Pancreas (tissue), 10 donors: ENCODE measurements around the gene RBMY1A1. TPM values are rescaled to one million over a fixed set of nuclear protein-coding genes. Genes with fewer than 3 reads are reported as not detected.
"Not testable (repeated sequence)": the region's sequence is repeated elsewhere in the genome, so short reads cannot be mapped to it uniquely, and the experiment has no call there.

Source experiments
- ATAC-seq, 4 donors: fragments of 200-7000 bp; cut with Tn5 transposase; one replicate each; pipeline versions ENCODE4 v1.8.0 to v1.9.1; 2020; ENCODE audit warnings: mild to moderate bottlenecking in 4 of 4, moderate library complexity in 4 of 4
- DNase-seq, 6 donors: peaks; one replicate each; pipeline ENCODE4 v3.0.0-alpha.2; 2020
- FAIRE-seq: peaks from 2 replicates; lab custom pipeline; 2012; peaks lifted over from hg19 to GRCh38; lab: Jason Lieb, UNC
- H3K27ac ChIP-seq, 4 donors: fragments of 200-600 bp; sonication (generic); 1 replicate in 3 of 4; 2 replicates in 1 of 4; pipeline versions ENCODE4 v1.5.0 to v1.8.0; 2020
- H3K27me3 ChIP-seq, 4 donors: fragments of 200-600 bp; one replicate each; pipeline ENCODE4 v1.8.0; 2021
- H3K36me3 ChIP-seq, 3 donors: fragments of 200-600 bp; sonication (generic) in 1 of 3; one replicate each; pipeline versions ENCODE4 v1.5.0 to v1.8.0; 2020 to 2021
- H3K4me1 ChIP-seq, 3 donors: fragments of 200-600 bp; one replicate each; pipeline ENCODE4 v1.8.0; 2021
- H3K4me3 ChIP-seq, 4 donors: fragments of 200-600 bp; sonication (generic) in 2 of 4; one replicate each; pipeline versions ENCODE4 v1.5.0 to v1.8.0; 2020 to 2021
- H3K9me3 ChIP-seq, 4 donors: fragments of 200-600 bp; one replicate each; pipeline ENCODE4 v1.8.0; 2021
- WGBS, 2 donors: extraction: QIAGEN DNeasy Blood & Tissue Kit; methylation state at CpG; one replicate each; pipeline ENCODE4 v1.1.7; 2013; 5-methylcytosine and 5-hydroxymethylcytosine counted together
- intact Hi-C, 3 donors: fragments of 100-400 bp; cut with DNase I; formaldehyde crosslinking; loops; one replicate each; pipeline versions ENCODE4 v1.11.1 to v1.14.2; 2022
- polyA plus RNA-seq, 2 donors: library from polyadenylated mRNA; stranded (reverse); fragments of 200-250 nt; gene quantifications; one replicate each; pipeline ENCODE4 v1.2.3, GENCODE V29; 2013
- total RNA-seq, 6 donors: library from RNA; stranded (reverse); fragmentation: NEBNext Ultra II Directional in 4 of 6; extraction: Animal tissue kit (Norgen Biotek cat#: 25700) in 4 of 6; gene quantifications; one replicate each; pipeline versions ENCODE4 v1.2.1 to v1.2.4, GENCODE V29; 2021 to 2023
- TF ChIP-seq, protein P1 (sequence below), 4 donors: fragments of 200-600 bp; sonication (generic) in 3 of 4; IDR thresholded peaks; one replicate each; pipeline versions ENCODE4 v1.5.0 to v1.8.0; 2021; ENCODE audit warnings: antibody characterized with exemption in 4 of 4
- donor health status: healthy with polysubstance abuse.
- donor health status: DM: no; HTN: no; CAD: no; lungs with moderate emphysema.
- donor health status: DM: no; HTN: no; CAD: no.
- donor health status: control.
- donor health status: control.
- donor health status: Bipolar disorder and iron deficiency.
- donor health status: DM: yes; HTN: yes; CAD: no.
- donor health status: DM: no; HTN: no; CAD: no.
- donor health status: DM: no; HTN: no; CAD: no.
- donor health status: DM: yes; HTN: yes; CAD: no.

The RBMY1A1 gene
- not detected for total RNA-seq
- polyA plus RNA-seq, result not detected

DNA sequence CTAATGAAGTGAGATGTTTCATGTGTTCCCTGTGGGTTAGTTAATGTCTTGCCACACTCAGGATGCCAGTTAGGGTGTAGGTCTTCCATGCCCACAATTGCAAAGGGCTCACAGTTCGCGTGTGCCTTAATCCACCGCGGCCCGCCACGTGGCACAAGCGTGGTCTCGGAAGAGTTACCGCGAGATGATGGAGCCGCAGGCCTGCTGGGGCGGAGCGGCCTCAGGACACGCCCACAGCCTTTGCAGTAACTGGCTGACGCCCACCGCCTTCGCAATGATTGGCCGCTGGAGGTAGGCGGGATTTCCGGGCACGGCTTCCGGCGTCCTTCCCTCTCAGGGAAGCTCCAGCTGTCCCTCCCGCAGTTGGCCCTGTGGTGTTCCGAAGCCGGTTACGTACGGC is at the start of gene RBMY1A1:
TSS of gene RBMY1A1 (plus strand) at position 301 of the 400 bp plus-strand sequence. CDS start 2,013 bp downstream, outside the sequence.
- H3K4me1 ChIP-seq, H3K4me3 ChIP-seq, DNase-seq, intact Hi-C loops, H3K36me3 ChIP-seq, H3K27ac ChIP-seq, ATAC-seq, FAIRE-seq, H3K27me3 ChIP-seq, H3K9me3 ChIP-seq: not testable (repeated sequence)
- WGBS, 2 donors, result no CpG with 5 or more reads among the region's 28 CpGs

DNA sequence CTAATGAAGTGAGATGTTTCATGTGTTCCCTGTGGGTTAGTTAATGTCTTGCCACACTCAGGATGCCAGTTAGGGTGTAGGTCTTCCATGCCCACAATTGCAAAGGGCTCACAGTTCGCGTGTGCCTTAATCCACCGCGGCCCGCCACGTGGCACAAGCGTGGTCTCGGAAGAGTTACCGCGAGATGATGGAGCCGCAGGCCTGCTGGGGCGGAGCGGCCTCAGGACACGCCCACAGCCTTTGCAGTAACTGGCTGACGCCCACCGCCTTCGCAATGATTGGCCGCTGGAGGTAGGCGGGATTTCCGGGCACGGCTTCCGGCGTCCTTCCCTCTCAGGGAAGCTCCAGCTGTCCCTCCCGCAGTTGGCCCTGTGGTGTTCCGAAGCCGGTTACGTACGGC is 23.6 kb upstream of the RBMY1A1 start, which contains the start of gene RBMY1B:
TSS of gene RBMY1B (plus strand) at position 301 of the 400 bp plus-strand sequence. CDS start 2,013 bp downstream, outside the sequence.
- DNase-seq, H3K4me3 ChIP-seq, H3K27me3 ChIP-seq, H3K36me3 ChIP-seq, H3K4me1 ChIP-seq, intact Hi-C loops, H3K27ac ChIP-seq, ATAC-seq, H3K9me3 ChIP-seq, FAIRE-seq: not testable (repeated sequence)
- no CpG with 5 or more reads among the region's 28 CpGs for WGBS, 2 donors

DNA sequence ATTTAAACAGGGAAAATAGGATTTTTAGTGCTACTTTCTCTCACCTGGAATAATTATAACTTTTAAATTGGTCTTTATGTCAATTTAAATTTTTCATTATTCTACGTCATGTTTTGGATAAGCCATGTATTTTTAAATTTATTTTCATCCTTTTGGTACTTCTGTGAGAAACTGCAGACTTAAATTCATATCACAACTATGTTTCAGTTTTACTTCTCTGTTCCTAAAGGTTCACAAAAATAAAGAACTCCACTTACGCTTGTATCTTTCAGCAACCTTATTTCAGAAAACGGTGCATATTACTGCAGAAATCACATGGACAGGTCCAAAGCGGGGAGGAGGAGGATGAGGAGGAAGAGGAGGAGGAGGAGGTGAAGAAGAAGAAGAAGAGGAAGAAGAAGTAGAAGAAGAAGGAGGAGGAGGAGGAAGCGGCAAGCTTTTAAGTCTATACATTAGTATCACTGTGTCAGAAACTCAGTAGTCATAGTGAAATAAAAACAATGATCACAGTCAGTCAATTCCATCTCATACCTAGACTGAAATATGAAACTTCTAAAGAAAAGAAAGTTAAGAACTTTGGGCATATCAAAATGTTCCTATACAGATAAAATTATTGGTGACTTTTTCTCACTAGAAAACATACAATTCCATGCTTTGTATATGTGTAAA is 24.8 kb downstream of the RBMY1A1 start:
- H3K4me1 ChIP-seq, H3K9me3 ChIP-seq, FAIRE-seq, H3K27ac ChIP-seq, H3K27me3 ChIP-seq, H3K4me3 ChIP-seq, H3K36me3 ChIP-seq, DNase-seq, ATAC-seq, intact Hi-C loops: not testable (repeated sequence)
- no CpG with 5 or more reads among the region's 5 CpGs for WGBS, 2 donors

DNA sequence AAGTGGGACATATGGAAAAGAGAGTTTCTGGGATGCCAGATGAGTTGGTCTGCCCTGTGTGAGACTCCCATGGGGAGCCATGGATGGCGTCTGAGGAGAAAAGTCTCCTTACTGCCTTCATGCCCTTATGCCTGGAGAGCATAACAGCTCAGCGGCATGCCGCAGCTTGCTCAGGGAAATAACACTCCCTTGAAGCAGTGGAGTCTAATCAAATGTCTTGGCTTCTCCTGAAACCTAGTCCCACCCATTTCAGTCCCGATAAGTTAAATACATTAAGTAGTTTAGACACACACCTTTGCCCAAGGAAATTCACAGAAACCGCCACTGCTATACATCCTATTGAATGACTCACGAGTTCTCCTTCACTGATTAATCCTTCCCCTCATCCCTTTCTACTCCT is 50.8 kb downstream of the RBMY1A1 start:
- FAIRE-seq (no peak), ATAC-seq (no peak), DNase-seq (no peak)
- Histone ChIP-seq H3K4me3 (no peak overlapping the region), H3K36me3 (no peaks in the 10 kb centered on the region), H3K27ac (no peak overlapping the region), H3K4me1 (no peaks in the 10 kb centered on the region), H3K9me3 (no peaks in the 10 kb centered on the region), H3K27me3 (no peaks in the 10 kb centered on the region)
- TF ChIP-seq, protein P1, sequence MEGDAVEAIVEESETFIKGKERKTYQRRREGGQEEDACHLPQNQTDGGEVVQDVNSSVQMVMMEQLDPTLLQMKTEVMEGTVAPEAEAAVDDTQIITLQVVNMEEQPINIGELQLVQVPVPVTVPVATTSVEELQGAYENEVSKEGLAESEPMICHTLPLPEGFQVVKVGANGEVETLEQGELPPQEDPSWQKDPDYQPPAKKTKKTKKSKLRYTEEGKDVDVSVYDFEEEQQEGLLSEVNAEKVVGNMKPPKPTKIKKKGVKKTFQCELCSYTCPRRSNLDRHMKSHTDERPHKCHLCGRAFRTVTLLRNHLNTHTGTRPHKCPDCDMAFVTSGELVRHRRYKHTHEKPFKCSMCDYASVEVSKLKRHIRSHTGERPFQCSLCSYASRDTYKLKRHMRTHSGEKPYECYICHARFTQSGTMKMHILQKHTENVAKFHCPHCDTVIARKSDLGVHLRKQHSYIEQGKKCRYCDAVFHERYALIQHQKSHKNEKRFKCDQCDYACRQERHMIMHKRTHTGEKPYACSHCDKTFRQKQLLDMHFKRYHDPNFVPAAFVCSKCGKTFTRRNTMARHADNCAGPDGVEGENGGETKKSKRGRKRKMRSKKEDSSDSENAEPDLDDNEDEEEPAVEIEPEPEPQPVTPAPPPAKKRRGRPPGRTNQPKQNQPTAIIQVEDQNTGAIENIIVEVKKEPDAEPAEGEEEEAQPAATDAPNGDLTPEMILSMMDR (IDR thresholded peaks at IDR 0.05), result no peak
- 73% methylated on average over 6 of the region's 6 CpGs; no CpG with 5 or more reads in 1 of the 2 donors for WGBS, 2 donors
- intact Hi-C loops, result no loop called here

DNA sequence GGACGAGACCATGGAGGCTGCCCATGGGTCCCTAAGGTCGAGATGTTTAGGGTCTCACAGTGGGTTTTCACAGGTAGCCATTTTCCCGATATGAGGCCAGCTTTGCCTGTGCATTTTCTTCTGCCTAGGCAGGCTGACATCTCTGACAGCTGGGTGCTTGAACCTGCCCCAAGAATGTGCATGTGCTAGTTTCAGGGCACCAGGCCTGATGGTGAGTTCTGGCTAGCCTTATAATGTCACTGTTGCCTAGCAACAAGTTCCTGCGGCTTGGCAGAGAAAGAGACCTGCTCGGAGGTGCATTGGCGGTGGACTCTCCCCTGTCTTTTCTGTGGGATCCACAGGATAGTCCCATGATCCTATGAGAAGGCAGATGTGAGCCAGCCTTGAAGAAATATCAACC is 51.8 kb downstream of the RBMY1A1 start:
- H3K9me3 ChIP-seq, H3K4me1 ChIP-seq, intact Hi-C loops, FAIRE-seq, ATAC-seq, H3K27ac ChIP-seq, DNase-seq, H3K36me3 ChIP-seq, H3K4me3 ChIP-seq, H3K27me3 ChIP-seq: not testable (repeated sequence)
- WGBS, 2 donors, result 40% methylated on average over 6 of the region's 6 CpGs; no CpG with 5 or more reads in 1 of the 2 donors

DNA sequence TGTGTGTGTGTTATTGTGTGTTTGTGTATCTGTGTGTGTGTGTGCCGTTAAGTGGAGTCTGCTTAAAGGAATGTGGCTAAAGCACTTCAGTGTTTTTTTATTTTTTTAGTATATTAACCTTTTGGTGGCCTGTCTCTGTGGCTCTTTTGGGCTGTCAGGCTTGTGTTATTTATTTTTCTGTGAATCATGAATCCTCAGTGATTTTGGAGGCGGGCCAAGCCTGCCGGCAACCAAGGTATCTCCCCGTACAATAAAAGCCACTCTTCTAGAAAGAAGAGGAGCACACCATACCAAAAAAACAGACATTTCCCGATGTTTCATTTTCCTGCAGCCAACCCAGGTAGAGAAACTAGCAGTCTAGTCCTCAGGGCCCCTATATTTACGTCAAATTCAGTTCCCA is 57.4 kb downstream of the RBMY1A1 start:
- Histone ChIP-seq H3K9me3 (no peaks in the 10 kb centered on the region), H3K27me3 (no peaks in the 10 kb centered on the region), H3K4me3 (no peak overlapping the region), H3K36me3 (no peaks in the 10 kb centered on the region), H3K4me1 (no peaks in the 10 kb centered on the region), H3K27ac (no peak overlapping the region)
- TF ChIP-seq, protein P1 (IDR thresholded peaks at IDR 0.05), result no peak
- 37% methylated on average over 6 of the region's 6 CpGs; no CpG with 5 or more reads in 1 of the 2 donors for WGBS, 2 donors
- FAIRE-seq (no peak), ATAC-seq (no peak), DNase-seq (no peak)
- intact Hi-C loops, result no loop called here

DNA sequence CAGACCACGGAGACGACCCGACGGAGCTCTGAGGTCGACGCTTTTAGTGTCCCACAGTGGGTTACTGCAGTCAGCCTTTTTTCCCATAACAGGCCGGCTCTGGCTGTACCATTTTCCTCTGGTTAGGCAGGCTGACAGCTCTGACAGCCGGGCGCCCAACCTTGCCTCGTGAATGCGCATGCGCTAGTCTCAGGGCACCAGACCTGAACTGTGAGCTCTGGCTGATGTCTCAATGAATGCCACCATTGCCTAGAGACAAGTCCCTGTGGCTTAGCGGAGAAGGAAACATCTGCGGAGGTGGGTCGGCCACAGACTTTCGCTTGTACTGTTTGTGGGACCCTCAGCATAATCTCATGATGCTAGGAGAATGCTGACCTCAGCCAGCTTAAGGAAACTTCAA is 61.6 kb downstream of the RBMY1A1 start:
- intact Hi-C loops, H3K27ac ChIP-seq, H3K4me1 ChIP-seq, FAIRE-seq, H3K36me3 ChIP-seq, H3K4me3 ChIP-seq, H3K9me3 ChIP-seq, ATAC-seq, H3K27me3 ChIP-seq, DNase-seq: not testable (repeated sequence)
- WGBS, 2 donors, result 77% methylated on average over 16 of the region's 16 CpGs; no CpG with 5 or more reads in 1 of the 2 donors

Other genes with a start within 250 kb of the RBMY1A1 start
- not detected for gene RBMY1B, start 23.5 kb upstream of the RBMY1A1 start, total RNA-seq
- not detected for gene RBMY1B, start 23.5 kb upstream of the RBMY1A1 start, polyA plus RNA-seq